GM10248 (cell line): ENCODE data around the gene ROM1.

Source experiments
- CTCF ChIA-PET: fragments of 300-600 bp; sonication (Branson Sonifier 250); formaldehyde crosslinking; extraction: SDS; loops from one replicate; lab custom pipeline; 2021; ENCODE audit warnings: antibody characterized with exemption; lab: Yijun Ruan, JAX
- POLR2A ChIA-PET: fragments of 350-650 bp; sonication (Branson Sonifier 250); formaldehyde crosslinking; extraction: SDS; loops from one replicate; lab custom pipeline; 2020; ENCODE audit warnings: antibody characterized with exemption; lab: Yijun Ruan, JAX
- DNase-seq: peaks from one replicate; pipeline ENCODE4 v3.0.0; 2012; ENCODE audit errors: extremely low spot score
- CTCF ChIP-seq: IDR thresholded peaks from 2 replicates; pipeline ENCODE4 v1.5.1; 2012; ENCODE audit warnings: mild to moderate bottlenecking, low read depth; ENCODE audit errors: extremely low read depth, missing control alignments, control extremely low read depth

Gene ROM1

GRCh38 chr11:62588966-62589637, 24.0 kb upstream of the ROM1 start:
- POLR2A ChIA-PET: interaction anchor here (1.1 to 1.2 kb wide), 2 partner anchors 10 to 76 kb away, joined by 3 to 4 read pairs; partner anchors contain the start of genes C11orf98 and CSKMT
- TF ChIP-seq CTCF: peak; percentile 4
- CTCF ChIA-PET: interaction anchor here (1.1 to 4.1 kb wide), 4 partner anchors 11 to 165 kb away, joined by 4 to 22 read pairs (median 5); partner anchors contain the start of gene MTA2
- no peak for DNase-seq

DNA sequence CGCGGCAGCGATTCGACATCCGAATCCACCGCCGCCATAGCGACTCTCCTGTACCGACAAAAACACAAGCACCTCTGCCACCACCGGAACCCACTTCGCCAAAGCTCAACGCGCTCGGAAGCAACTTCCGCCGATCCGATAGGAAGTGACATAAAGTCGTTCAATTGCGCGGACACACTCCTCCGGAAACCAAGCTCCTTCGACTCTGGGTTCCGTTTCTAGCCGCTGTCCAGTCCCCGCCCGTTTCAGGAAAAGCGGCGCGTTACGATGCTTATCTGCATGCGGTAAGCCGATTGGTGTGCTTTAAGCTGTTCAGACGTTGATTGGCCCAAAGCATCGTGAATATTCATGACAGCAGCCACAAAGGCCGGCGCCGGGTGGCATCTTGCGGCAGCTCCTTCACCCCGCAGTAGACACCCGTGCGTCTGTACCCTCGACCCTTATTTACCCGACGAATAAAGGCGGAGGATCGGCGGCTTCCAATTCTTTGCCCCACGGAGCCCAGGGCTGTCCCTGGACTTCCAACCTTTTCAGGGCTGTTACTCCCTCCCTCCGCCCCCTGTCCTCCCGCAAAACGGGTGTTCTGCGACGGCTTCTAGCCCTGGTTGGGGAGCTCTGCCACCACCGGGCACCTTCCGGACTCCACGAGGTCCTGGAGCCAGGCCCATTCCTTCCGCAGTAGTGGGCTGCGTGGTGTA, 21.5 kb upstream of the ROM1 start, which contains the start of gene TUT1:
TUT1 (minus strand) TSS at position 76 of the 698 bp plus-strand sequence; CDS start at position 38, 38 bp downstream.
- peak; percentile 91 for DNase-seq
- CTCF ChIA-PET: interaction anchor here (0.8 to 4.1 kb wide), 29 partner anchors 9 to 197 kb away, joined by 3 to 50 read pairs (median 4); partner anchors contain the start of genes B3GAT3, EML3, LRRN4CL and MTA2
- POLR2A ChIA-PET: interaction anchor here (0.5 to 3.9 kb wide), 44 partner anchors 9 to 293 kb away, joined by 3 to 87 read pairs (median 5); partner anchors contain the start of genes B3GAT3, C11orf98, CSKMT and EEF1G
- TF ChIP-seq CTCF: no peak

- no peak for TF ChIP-seq CTCF
- DNase-seq: no peak
- ChIA-PET POLR2A (interaction anchor here (0.5 to 3.9 kb wide), 38 partner anchors 8 to 292 kb away, joined by 3 to 87 read pairs (median 6); partner anchors contain the start of genes B3GAT3, C11orf98, CSKMT and EEF1G), CTCF (interaction anchor here (0.9 to 4.1 kb wide), 31 partner anchors 9 to 197 kb away, joined by 3 to 50 read pairs (median 4); partner anchors contain the start of genes B3GAT3, EML3, LRRN4CL and MTA2)
Measured at GRCh38 chr11:62592146-62592815, 20.8 kb upstream of the ROM1 start.

DNA sequence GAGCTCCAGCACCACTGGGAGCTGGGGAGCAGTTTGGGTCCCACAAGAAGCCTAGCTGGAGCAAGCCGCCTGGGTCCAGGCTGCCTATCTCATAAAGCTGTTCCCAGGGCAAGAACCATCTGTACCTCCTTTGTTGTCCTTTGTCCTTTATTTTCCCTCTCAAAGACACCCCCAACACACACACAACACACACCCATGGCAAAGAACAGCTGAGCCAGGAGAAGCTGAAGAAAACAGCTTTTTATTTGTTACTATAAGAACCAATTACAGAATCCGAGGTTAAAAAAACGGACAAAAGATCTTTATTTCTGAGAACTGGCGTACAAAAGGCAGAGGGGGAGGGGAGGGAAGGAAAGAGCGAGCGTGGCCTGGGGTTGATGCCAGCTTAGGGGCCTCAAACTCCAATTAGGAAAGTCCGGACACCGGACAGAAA, 20.1 kb upstream of the ROM1 start:
- CTCF ChIA-PET: interaction anchor here (1.0 to 4.1 kb wide), 17 partner anchors 8 to 193 kb away, joined by 3 to 50 read pairs (median 5); partner anchors contain the start of genes EML3, LRRN4CL, MTA2 and POLR2G
- no peak for TF ChIP-seq CTCF
- no peak for DNase-seq
- POLR2A ChIA-PET: interaction anchor here (0.5 to 3.9 kb wide), 13 partner anchors 8 to 195 kb away, joined by 3 to 87 read pairs (median 10); partner anchors contain the start of genes C11orf98, CSKMT, EEF1G and EML3

- POLR2A ChIA-PET: interaction anchor here (0.7 to 3.9 kb wide), 7 partner anchors 7 to 134 kb away, joined by 3 to 87 read pairs (median 15); partner anchors contain the start of genes C11orf98, CSKMT, EEF1G and EML3
- TF ChIP-seq CTCF: peak; percentile 45
- peak; percentile 67 for DNase-seq
- CTCF ChIA-PET: interaction anchor here (0.9 to 4.1 kb wide), 13 partner anchors 7 to 177 kb away, joined by 3 to 50 read pairs (median 4); partner anchors contain the start of genes B3GAT3, EML3, LRRN4CL and MTA2
Measured at GRCh38 chr11:62593434-62594044, 19.5 kb upstream of the ROM1 start.
